K562 (cell line): Measurements from ENCODE around the gene IBTK. TPM values are rescaled to one million over a fixed set of nuclear protein-coding genes. Genes with fewer than 3 reads are reported as not detected.

ENCODE experiments used
- BRD9 ChIP-seq: fragments of 450-650 bp; IDR thresholded peaks from 2 replicates; pipeline ENCODE4 v1.6.1; 2018; ENCODE audit warnings: low read depth; ENCODE audit not compliant: partially characterized antibody
- FIP1L1 ChIP-seq: fragments of 200-400 bp; formaldehyde crosslinking; IDR thresholded peaks from 2 replicates; pipeline ENCODE4 v1.6.1; 2018; ENCODE audit warnings: mild to moderate bottlenecking, low read depth, low read length; ENCODE audit not compliant: poor library complexity, severe bottlenecking
- FOS ChIP-seq: IDR thresholded peaks from 3 replicates; pipeline ENCODE4 v1.6.1; 2011; ENCODE audit not compliant: insufficient read length; ENCODE audit errors: extremely low read depth
- HMGN3 ChIP-seq: IDR thresholded peaks from 2 replicates; pipeline ENCODE4 v1.6.1; 2011; ENCODE audit warnings: borderline replicate concordance, low read depth, mild to moderate bottlenecking, mixed read lengths, low read length; ENCODE audit not compliant: insufficient read length; ENCODE audit errors: extremely low read depth
- JUND ChIP-seq, 2 experiments: IDR thresholded peaks; 2 replicates in 1 of 2; 3 replicates in 1 of 2; pipeline ENCODE4 v1.6.1; 2011; ENCODE audit warnings: borderline replicate concordance in 2 of 2, low read depth in 2 of 2, low read length in 2 of 2, improper control_type of control experiment in 1 of 2, missing biosample characterization in 1 of 2, missing genetic modification characterization in 1 of 2, missing genetic modification reagents in 1 of 2
- MAZ ChIP-seq, 2 experiments: fragments of 450-650 bp in 1 of 2; sonication (generic) in 1 of 2; formaldehyde crosslinking; IDR thresholded peaks in 1 of 2; conservative IDR thresholded peaks in 1 of 2; 2 replicates each; pipeline versions ENCODE4 v1.4.0 to v1.5.0; 2020; ENCODE audit warnings: mild to moderate bottlenecking in 1 of 2, missing genetic modification reagents in 1 of 2
- NEUROD1 ChIP-seq: fragments of 150-350 bp; IDR thresholded peaks from 2 replicates; pipeline ENCODE4 v1.6.1; 2014; ENCODE audit warnings: borderline replicate concordance, low read length, low read depth; ENCODE audit not compliant: partially characterized antibody
- NRF1 ChIP-seq, 2 experiments: fragments of 450-650 bp; IDR thresholded peaks in 1 of 2; conservative IDR thresholded peaks in 1 of 2; 2 replicates each; pipeline ENCODE4 v1.6.1; 2014; ENCODE audit warnings: mild to moderate bottlenecking in 2 of 2
- PCBP1 ChIP-seq: fragments of 200-400 bp; formaldehyde crosslinking; IDR thresholded peaks from 2 replicates; pipeline ENCODE4 v1.6.1; 2018; ENCODE audit warnings: mild to moderate bottlenecking, low read depth, low read length; ENCODE audit not compliant: poor library complexity, severe bottlenecking
- POLR2AphosphoS5 ChIP-seq: IDR thresholded peaks from 2 replicates; pipeline ENCODE4 v1.6.1; 2011; ENCODE audit warnings: mild to moderate bottlenecking, low read depth, low read length, moderate library complexity; ENCODE audit not compliant: control insufficient read depth, insufficient read depth
- SMARCA5 ChIP-seq: fragments of 450-650 bp; IDR thresholded peaks from 2 replicates; pipeline ENCODE4 v1.6.1; 2016
- ZBTB7A ChIP-seq: IDR thresholded peaks from 2 replicates; pipeline ENCODE4 v1.6.1; 2011; ENCODE audit warnings: low read depth, mild to moderate bottlenecking, low read length, moderate library complexity, borderline replicate concordance; ENCODE audit not compliant: control insufficient read depth
- ZNF699 ChIP-seq: fragments of 250-450 bp; sonication (Bioruptor Pico); IDR thresholded peaks from 2 replicates; pipeline ENCODE4 v1.8.0; 2021; ENCODE audit warnings: mild to moderate bottlenecking, moderate library complexity; ENCODE audit not compliant: insufficient replicate concordance
- polyA plus RNA-seq, 8 experiments: library from polyadenylated mRNA; depleted of rRNA in 4 of 8; stranded (reverse) in 5 of 8; unstranded in 3 of 8; fragments of >200 nt; fragmentation: Nextera tagmentation in 2 of 8; fragmentation: Illumina TruSeq in 1 of 8; extraction: Ambion mirVana in 2 of 8; extraction: Trizol in 1 of 8; gene quantifications; 2 replicates each; pipeline versions ENCODE4 v1.2.1 to v1.2.3, GENCODE V29; 2011 to 2014; ENCODE audit warnings: inconsistent platforms in 1 of 8, missing spikeins in 1 of 8
- total RNA-seq, 7 experiments: library from RNA; depleted of rRNA in 6 of 7; stranded (reverse); fragments of >200 nt in 6 of 7; fragmentation: Illumina TruSeq in 2 of 7; extraction: Trizol in 2 of 7; gene quantifications; 2 replicates each; pipeline versions ENCODE4 v1.2.1 to v1.2.3, GENCODE V29; 2011 to 2021; ENCODE audit warnings: low replicate concordance in 1 of 7
- TF ChIP-seq, protein P1 (sequence below), 2 experiments: fragments of 450-650 bp in 1 of 2; sonication (generic) in 1 of 2; formaldehyde crosslinking in 1 of 2; IDR thresholded peaks in 1 of 2; conservative IDR thresholded peaks in 1 of 2; 2 replicates each; pipeline versions ENCODE4 v1.6.1 to v1.8.1; 2016 to 2023; ENCODE audit warnings: mild to moderate bottlenecking in 2 of 2, moderate library complexity in 2 of 2, inconsistent platforms in 1 of 2, missing genetic modification reagents in 1 of 2
- TF ChIP-seq, protein P2 (sequence below): fragments of 450-650 bp; IDR thresholded peaks from 2 replicates; pipeline ENCODE4 v1.6.1; 2016; ENCODE audit warnings: borderline replicate concordance
- TF ChIP-seq, protein P3 (sequence below): sonication (generic); formaldehyde crosslinking; IDR thresholded peaks from 2 replicates; pipeline ENCODE4 v1.8.1; 2023; ENCODE audit warnings: mild to moderate bottlenecking, missing genetic modification reagents
- TF ChIP-seq, protein P4 (sequence below): sonication (generic); formaldehyde crosslinking; IDR thresholded peaks from 2 replicates; pipeline ENCODE4 v1.8.0; 2023; ENCODE audit warnings: mild to moderate bottlenecking, missing genetic modification reagents

IBTK gene
- total and polyA plus RNA-seq, 9 of the 15 experiments (the other 6 are each of a cell fraction or from before 2014, with no cell fraction given), result 13.2 to 36.4 (median 21.8) TPM

DNA sequence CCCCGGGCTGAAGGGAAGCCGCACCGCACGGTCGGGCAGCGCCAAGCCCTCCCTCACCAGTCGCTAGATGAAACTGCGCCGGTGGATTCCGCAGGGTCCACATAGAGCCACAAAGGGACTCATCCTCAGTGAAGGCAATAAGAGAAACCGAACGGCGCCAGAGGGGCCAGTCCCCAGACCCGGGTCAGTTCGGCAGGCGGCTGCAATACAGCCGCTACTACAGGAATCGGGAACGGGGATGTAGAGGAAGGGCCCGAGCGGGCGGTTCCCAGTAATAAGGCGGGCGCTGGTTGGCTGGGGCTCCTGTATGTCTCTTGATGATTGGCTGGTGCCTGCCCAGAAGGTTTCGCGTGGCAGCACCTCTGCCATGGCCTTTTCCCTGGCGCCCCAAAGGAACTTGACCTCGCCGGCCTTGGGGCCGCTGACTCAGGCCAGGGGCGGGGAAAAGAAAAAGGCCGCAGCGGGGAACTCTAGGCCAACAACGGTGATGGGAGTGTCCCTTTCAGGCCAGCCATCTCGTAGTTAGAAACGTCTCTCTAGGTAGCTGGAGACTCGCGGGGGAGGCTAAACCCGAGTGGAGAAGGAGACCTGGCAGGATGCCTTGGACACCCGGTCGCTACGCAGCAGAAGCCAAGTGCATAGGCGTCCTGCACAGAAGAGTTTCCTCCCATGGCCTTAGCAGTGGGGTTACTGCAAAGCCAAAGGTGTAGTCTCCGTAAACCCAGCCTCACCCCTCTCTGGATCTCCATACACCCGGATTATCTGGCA is at the start of gene IBTK (continued):
- TF ChIP-seq PCBP1, result no peak
- TF ChIP-seq JUND (IDR thresholded peaks at IDR 0.05; ENCODE audit: borderline replicate concordance, low read depth, low read length), result peak; percentile 72
- TF ChIP-seq JUND (tag; IDR thresholded peaks at IDR 0.05; ENCODE audit: borderline replicate concordance, low read depth, low read length), result peak; percentile 34; the same call in 1 of the 3 replicates
- TF ChIP-seq, protein P1, sequence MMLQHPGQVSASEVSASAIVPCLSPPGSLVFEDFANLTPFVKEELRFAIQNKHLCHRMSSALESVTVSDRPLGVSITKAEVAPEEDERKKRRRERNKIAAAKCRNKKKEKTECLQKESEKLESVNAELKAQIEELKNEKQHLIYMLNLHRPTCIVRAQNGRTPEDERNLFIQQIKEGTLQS (IDR thresholded peaks at IDR 0.05), result peak; percentile 48
- TF ChIP-seq, protein P1 (CRISPR knock-in tag; conservative IDR thresholded peaks at IDR 0.05), result no peak
- TF ChIP-seq, protein P2, sequence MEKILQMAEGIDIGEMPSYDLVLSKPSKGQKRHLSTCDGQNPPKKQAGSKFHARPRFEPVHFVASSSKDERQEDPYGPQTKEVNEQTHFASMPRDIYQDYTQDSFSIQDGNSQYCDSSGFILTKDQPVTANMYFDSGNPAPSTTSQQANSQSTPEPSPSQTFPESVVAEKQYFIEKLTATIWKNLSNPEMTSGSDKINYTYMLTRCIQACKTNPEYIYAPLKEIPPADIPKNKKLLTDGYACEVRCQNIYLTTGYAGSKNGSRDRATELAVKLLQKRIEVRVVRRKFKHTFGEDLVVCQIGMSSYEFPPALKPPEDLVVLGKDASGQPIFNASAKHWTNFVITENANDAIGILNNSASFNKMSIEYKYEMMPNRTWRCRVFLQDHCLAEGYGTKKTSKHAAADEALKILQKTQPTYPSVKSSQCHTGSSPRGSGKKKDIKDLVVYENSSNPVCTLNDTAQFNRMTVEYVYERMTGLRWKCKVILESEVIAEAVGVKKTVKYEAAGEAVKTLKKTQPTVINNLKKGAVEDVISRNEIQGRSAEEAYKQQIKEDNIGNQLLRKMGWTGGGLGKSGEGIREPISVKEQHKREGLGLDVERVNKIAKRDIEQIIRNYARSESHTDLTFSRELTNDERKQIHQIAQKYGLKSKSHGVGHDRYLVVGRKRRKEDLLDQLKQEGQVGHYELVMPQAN, result 0 out of 2 replicates have a peak, but pooled peaks have one; percentile 25
- TF ChIP-seq ZNF699 (CRISPR knock-in tag), result no peak
- peak; percentile 19 for TF ChIP-seq FIP1L1
- TF ChIP-seq, protein P3, sequence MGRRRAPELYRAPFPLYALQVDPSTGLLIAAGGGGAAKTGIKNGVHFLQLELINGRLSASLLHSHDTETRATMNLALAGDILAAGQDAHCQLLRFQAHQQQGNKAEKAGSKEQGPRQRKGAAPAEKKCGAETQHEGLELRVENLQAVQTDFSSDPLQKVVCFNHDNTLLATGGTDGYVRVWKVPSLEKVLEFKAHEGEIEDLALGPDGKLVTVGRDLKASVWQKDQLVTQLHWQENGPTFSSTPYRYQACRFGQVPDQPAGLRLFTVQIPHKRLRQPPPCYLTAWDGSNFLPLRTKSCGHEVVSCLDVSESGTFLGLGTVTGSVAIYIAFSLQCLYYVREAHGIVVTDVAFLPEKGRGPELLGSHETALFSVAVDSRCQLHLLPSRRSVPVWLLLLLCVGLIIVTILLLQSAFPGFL, result 0 out of 2 replicates have a peak, but pooled peaks have one; percentile 47
- no peak for TF ChIP-seq ZBTB7A
- TF ChIP-seq POLR2AphosphoS5, result peak; percentile 67
- TF ChIP-seq NEUROD1, result peak; percentile 84
- peak; percentile 45 for TF ChIP-seq BRD9
- peak in 1 of 2 experiments; percentile 10; a peak in 1 of 4 replicates for TF ChIP-seq MAZ (CRISPR knock-in tag; conservative IDR thresholded peaks at IDR 0.05 in 1 of 2, IDR thresholded peaks at IDR 0.05 in 1 of 2)
- TF ChIP-seq SMARCA5, result 0 out of 2 replicates have a peak, but pooled peaks have one; percentile 24
- peak in 1 of 2 experiments; percentile 22; a peak in 2 of 4 replicates for TF ChIP-seq NRF1 (conservative IDR thresholded peaks at IDR 0.05 in 1 of 2, IDR thresholded peaks at IDR 0.05 in 1 of 2)
- TF ChIP-seq, protein P4, sequence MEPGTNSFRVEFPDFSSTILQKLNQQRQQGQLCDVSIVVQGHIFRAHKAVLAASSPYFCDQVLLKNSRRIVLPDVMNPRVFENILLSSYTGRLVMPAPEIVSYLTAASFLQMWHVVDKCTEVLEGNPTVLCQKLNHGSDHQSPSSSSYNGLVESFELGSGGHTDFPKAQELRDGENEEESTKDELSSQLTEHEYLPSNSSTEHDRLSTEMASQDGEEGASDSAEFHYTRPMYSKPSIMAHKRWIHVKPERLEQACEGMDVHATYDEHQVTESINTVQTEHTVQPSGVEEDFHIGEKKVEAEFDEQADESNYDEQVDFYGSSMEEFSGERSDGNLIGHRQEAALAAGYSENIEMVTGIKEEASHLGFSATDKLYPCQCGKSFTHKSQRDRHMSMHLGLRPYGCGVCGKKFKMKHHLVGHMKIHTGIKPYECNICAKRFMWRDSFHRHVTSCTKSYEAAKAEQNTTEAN, result no peak
- no peak for TF ChIP-seq HMGN3
- TF ChIP-seq FOS, result peak; percentile 96
